HCT116 (cell line): ENCODE measurements around the gene AFAP1L2. TPM values are rescaled to one million over a fixed set of nuclear protein-coding genes. Genes with fewer than 3 reads are reported as not detected.

ENCODE experiments used
- ATAC-seq: fragments of 200-7000 bp; cut with Tn5 transposase; 2 replicates; pipeline ENCODE4 v1.9.1; 2020; ENCODE audit warnings: mild to moderate bottlenecking, moderate library complexity
- BruUV-seq: library from RNA; stranded (reverse); fragments of 400-500 nt; replicated peaks from 2 replicates; lab custom pipeline; 2021; lab: Mats Ljungman, UMichigan
- CTCF ChIA-PET: fragments of 300-600 bp; sonication (Branson Sonifier 250); formaldehyde crosslinking; loops from one replicate; lab custom pipeline; 2021; ENCODE audit warnings: antibody characterized with exemption; lab: Charles Lee
- POLR2A ChIA-PET: fragments of 300-600, 350-600 bp; sonication (Branson Sonifier 250); formaldehyde crosslinking; loops from one replicate; lab custom pipeline; 2021; ENCODE audit warnings: antibody characterized with exemption; lab: Charles Lee
- RAD21 ChIA-PET, 2 experiments: fragments of 300-600 bp; sonication (Branson Sonifier 250); formaldehyde crosslinking; loops; one replicate each; lab custom pipeline; 2023; ENCODE audit warnings: low total read pairs in 2 of 2; ENCODE audit not compliant: uncharacterized antibody in 2 of 2, unreplicated experiment in 2 of 2, low non-redundant PET in 1 of 2; lab: Charles Lee
- DNase-seq: peaks from one replicate; pipeline ENCODE4 v3.0.0-alpha.2; 2010; ENCODE audit warnings: low read depth, low spot score
- H2AFZ ChIP-seq: fragments of 200-600 bp; shearing (Covaris generic), sonication (generic); 2 replicates; pipeline ENCODE4 v1.6.1; 2017; ENCODE audit warnings: low read depth, mixed run types, mixed read lengths, antibody characterized with exemption, low read length; ENCODE audit not compliant: poor library complexity, severe bottlenecking
- H3K27ac ChIP-seq: 2 replicates; pipeline ENCODE4 v1.5.1; 2012; ENCODE audit warnings: low read depth, low read length
- H3K27me3 ChIP-seq: fragments of 200-600 bp; sonication (generic); 2 replicates; pipeline ENCODE4 v1.6.1; 2016; ENCODE audit warnings: mixed run types, low read length, mixed read lengths; ENCODE audit not compliant: insufficient read depth
- H3K36me3 ChIP-seq, 2 experiments: fragments of 200-500 bp in 1 of 2; fragments of 200-600 bp in 1 of 2; sonication (Bioruptor generic) in 1 of 2; sonication (generic) in 1 of 2; 2 replicates each; pipeline versions ENCODE4 v1.5.1 to v1.6.1; 2014 to 2016; ENCODE audit warnings: low read length in 2 of 2, inconsistent platforms in 1 of 2, mixed read lengths in 1 of 2, mixed run types in 1 of 2; ENCODE audit not compliant: insufficient read depth in 2 of 2, control insufficient read depth in 1 of 2
- H3K4me1 ChIP-seq, 2 experiments: fragments of 200-600 bp in 1 of 2; sonication (generic) in 1 of 2; 2 replicates each; pipeline versions ENCODE4 v1.5.1 to v1.6.1; 2012 to 2017; ENCODE audit warnings: low read length in 2 of 2, inconsistent platforms in 1 of 2, mild to moderate bottlenecking in 1 of 2, mixed read lengths in 1 of 2, mixed run types in 1 of 2, moderate library complexity in 1 of 2; ENCODE audit not compliant: insufficient read depth in 2 of 2, control insufficient read depth in 1 of 2
- H3K4me2 ChIP-seq: fragments of 200-600 bp; sonication (generic); 2 replicates; pipeline ENCODE4 v1.6.1; 2017; ENCODE audit warnings: mixed run types, low read length, mixed read lengths
- H3K4me3 ChIP-seq, 2 experiments: fragments of 200-600 bp in 1 of 2; sonication (generic) in 1 of 2; replicated peaks in 1 of 2; 2 replicates each; pipeline ENCODE4 v1.5.1; 2011 to 2016; ENCODE audit warnings: low read length in 2 of 2, control low read depth in 1 of 2, low read depth in 1 of 2, mild to moderate bottlenecking in 1 of 2, mixed read lengths in 1 of 2, mixed run types in 1 of 2
- H3K79me2 ChIP-seq: fragments of 200-600 bp; sonication (generic); 2 replicates; pipeline ENCODE4 v1.6.1; 2017; ENCODE audit warnings: mild to moderate bottlenecking, mixed run types, low read length, moderate library complexity, mixed read lengths; ENCODE audit not compliant: insufficient read depth
- H3K9ac ChIP-seq: fragments of 200-600 bp; sonication (generic); 2 replicates; pipeline ENCODE4 v1.6.1; 2016; ENCODE audit warnings: low read length, mixed read lengths
- H3K9me2 ChIP-seq: fragments of 200-600 bp; sonication (generic), shearing (Covaris generic); 2 replicates; pipeline ENCODE4 v1.6.1; 2017; ENCODE audit warnings: mixed run types, mild to moderate bottlenecking, moderate library complexity; ENCODE audit not compliant: insufficient read depth
- H3K9me3 ChIP-seq, 2 experiments: fragments of 200-500 bp in 1 of 2; fragments of 200-600 bp in 1 of 2; sonication (Bioruptor generic) in 1 of 2; sonication (generic) in 1 of 2; 2 replicates each; pipeline ENCODE4 v1.6.1; 2014 to 2017; ENCODE audit warnings: low read length in 2 of 2, mixed read lengths in 2 of 2, inconsistent platforms in 1 of 2, low read depth in 1 of 2, mild to moderate bottlenecking in 1 of 2, mixed run types in 1 of 2, moderate library complexity in 1 of 2; ENCODE audit not compliant: control insufficient read depth in 1 of 2, insufficient read depth in 1 of 2
- H4K20me1 ChIP-seq: fragments of 200-600 bp; sonication (generic), shearing (Covaris generic); 2 replicates; pipeline ENCODE4 v1.6.1; 2017; ENCODE audit warnings: mixed run types, mild to moderate bottlenecking, moderate library complexity; ENCODE audit not compliant: insufficient read depth
- CBX3 ChIP-seq: IDR thresholded peaks from 2 replicates; pipeline ENCODE4 v1.6.1; 2012; ENCODE audit warnings: low read depth
- CEBPB ChIP-seq: IDR thresholded peaks from 2 replicates; pipeline ENCODE4 v1.6.1; 2012; ENCODE audit warnings: low read depth
- CTCF ChIP-seq, 3 experiments: fragments of 200-600 bp in 1 of 3; sonication (generic) in 1 of 3; IDR thresholded peaks in 2 of 3; conservative IDR thresholded peaks in 1 of 3; 2 replicates each; pipeline ENCODE4 v1.5.1; 2012 to 2017; ENCODE audit warnings: low read depth in 2 of 3, low read length in 2 of 3, antibody characterized with exemption in 1 of 3, borderline replicate concordance in 1 of 3, control low read depth in 1 of 3, mild to moderate bottlenecking in 1 of 3, mixed read lengths in 1 of 3, mixed run types in 1 of 3, moderate library complexity in 1 of 3; ENCODE audit not compliant: insufficient read depth in 1 of 3
- ELF1 ChIP-seq: IDR thresholded peaks from 2 replicates; pipeline ENCODE4 v1.6.1; 2012; ENCODE audit warnings: low read depth, borderline replicate concordance
- EZH2 ChIP-seq: fragments of 200-600 bp; sonication (generic); IDR thresholded peaks from 2 replicates; pipeline ENCODE4 v1.6.1; 2017; ENCODE audit warnings: antibody characterized with exemption, mixed run types
- EZH2phosphoT487 ChIP-seq: fragments of 200-600 bp; IDR thresholded peaks from 2 replicates; pipeline ENCODE4 v1.6.1; 2018; ENCODE audit warnings: antibody characterized with exemption, borderline replicate concordance
- MAX ChIP-seq: IDR thresholded peaks from 2 replicates; pipeline ENCODE4 v1.6.1; 2012
- POLR2A ChIP-seq: IDR thresholded peaks from 2 replicates; pipeline ENCODE4 v1.7.0; 2011; ENCODE audit warnings: borderline replicate concordance; ENCODE audit not compliant: insufficient read depth, insufficient read length; ENCODE audit errors: extremely low read depth
- POLR2AphosphoS5 ChIP-seq: IDR thresholded peaks from 2 replicates; pipeline ENCODE4 v1.6.1; 2011; ENCODE audit warnings: mild to moderate bottlenecking, low read depth, low read length, moderate library complexity
- RAD21 ChIP-seq: IDR thresholded peaks from 2 replicates; pipeline ENCODE4 v1.6.1; 2012; ENCODE audit warnings: low read depth, mild to moderate bottlenecking
- SIN3A ChIP-seq: IDR thresholded peaks from 2 replicates; pipeline ENCODE4 v1.6.1; 2012; ENCODE audit warnings: low read depth
- SP1 ChIP-seq: IDR thresholded peaks from 2 replicates; pipeline ENCODE4 v1.6.1; 2012; ENCODE audit warnings: low read depth
- SRF ChIP-seq: IDR thresholded peaks from 2 replicates; pipeline ENCODE4 v1.6.1; 2012; ENCODE audit warnings: low read depth
- TCF7L2 ChIP-seq: IDR thresholded peaks from 2 replicates; pipeline ENCODE4 v1.7.0; 2011; ENCODE audit warnings: borderline replicate concordance, inconsistent platforms; ENCODE audit not compliant: insufficient read depth, insufficient read length; ENCODE audit errors: extremely low read depth
- ZFX ChIP-seq: fragments of 450-650 bp; IDR thresholded peaks from 2 replicates; pipeline ENCODE4 v1.6.1; 2017
- intact Hi-C: fragments of 100-400 bp; cut with micrococcal nuclease; formaldehyde crosslinking; loops from 2 replicates; pipeline ENCODE4 v1.10.0; 2022
- total RNA-seq: library from RNA; stranded (reverse); gene quantifications from one replicate; pipeline ENCODE4 v1.2.1, GENCODE V29; 2021; ENCODE audit not compliant: unreplicated experiment
- TF ChIP-seq, protein P1 (sequence below): IDR thresholded peaks from 2 replicates; pipeline ENCODE4 v1.6.1; 2011; ENCODE audit warnings: mild to moderate bottlenecking, low read length, moderate library complexity; ENCODE audit not compliant: insufficient replicate concordance; ENCODE audit errors: extremely low read depth

The AFAP1L2 gene
- total RNA-seq, 1 experiment from 2014 or later: 0.93 TPM

DNA sequence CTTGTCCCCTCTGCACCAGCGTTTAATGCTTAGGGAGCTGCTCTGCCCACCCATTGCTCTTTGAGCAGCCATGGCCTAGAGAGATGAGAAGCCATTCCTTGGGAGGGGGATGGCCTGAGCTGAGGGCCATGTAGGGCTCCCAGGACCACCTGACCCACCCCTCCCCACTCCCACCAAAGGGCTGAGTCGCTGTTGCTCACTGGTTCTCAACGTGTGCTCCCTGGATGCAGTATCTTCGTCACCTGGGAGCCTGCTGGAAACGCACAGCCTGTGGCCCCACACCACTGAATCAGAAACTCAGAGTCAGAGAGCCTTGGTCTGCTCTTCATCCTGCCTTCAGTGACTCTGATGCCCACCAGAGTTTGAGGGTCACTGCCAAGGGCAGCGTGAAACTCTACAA is 128.2 kb downstream of the AFAP1L2 start:
- H3K27me3 ChIP-seq: peaks cover 12% of the 10 kb centered on the region
- ChIA-PET CTCF (no interaction called here), POLR2A (no interaction called here), RAD21 (interaction anchor here in 1 of 2 experiments (0.6 kb wide), 1 partner anchor 323 kb away, joined by 3 read pairs; no protein-coding TSS in a partner anchor)
- H3K4me3 ChIP-seq: no peak overlapping the region
- no peak overlapping the region for H2AFZ ChIP-seq
- no peaks in the 10 kb centered on the region for H3K79me2 ChIP-seq
- H3K9ac ChIP-seq: no peak overlapping the region
- no peak for ATAC-seq
- H3K9me2 ChIP-seq: no peaks in the 10 kb centered on the region
- TF ChIP-seq SP1: no peak
- TF ChIP-seq SRF: no peak
- no peak for TF ChIP-seq EZH2phosphoT487
- TF ChIP-seq ZFX: no peak
- TF ChIP-seq CBX3: no peak
- TF ChIP-seq CTCF (IDR thresholded peaks at IDR 0.05 in 2 of 3, conservative IDR thresholded peaks at IDR 0.05 in 1 of 3; ENCODE audit: borderline replicate concordance in 1 of 3, insufficient read depth in 1 of 3, low read depth in 2 of 3, low read length in 2 of 3): no peak
- TF ChIP-seq MAX: no peak
- no peak for TF ChIP-seq POLR2A
- TF ChIP-seq ELF1: no peak
- no peak for TF ChIP-seq RAD21
- TF ChIP-seq, protein P1, sequence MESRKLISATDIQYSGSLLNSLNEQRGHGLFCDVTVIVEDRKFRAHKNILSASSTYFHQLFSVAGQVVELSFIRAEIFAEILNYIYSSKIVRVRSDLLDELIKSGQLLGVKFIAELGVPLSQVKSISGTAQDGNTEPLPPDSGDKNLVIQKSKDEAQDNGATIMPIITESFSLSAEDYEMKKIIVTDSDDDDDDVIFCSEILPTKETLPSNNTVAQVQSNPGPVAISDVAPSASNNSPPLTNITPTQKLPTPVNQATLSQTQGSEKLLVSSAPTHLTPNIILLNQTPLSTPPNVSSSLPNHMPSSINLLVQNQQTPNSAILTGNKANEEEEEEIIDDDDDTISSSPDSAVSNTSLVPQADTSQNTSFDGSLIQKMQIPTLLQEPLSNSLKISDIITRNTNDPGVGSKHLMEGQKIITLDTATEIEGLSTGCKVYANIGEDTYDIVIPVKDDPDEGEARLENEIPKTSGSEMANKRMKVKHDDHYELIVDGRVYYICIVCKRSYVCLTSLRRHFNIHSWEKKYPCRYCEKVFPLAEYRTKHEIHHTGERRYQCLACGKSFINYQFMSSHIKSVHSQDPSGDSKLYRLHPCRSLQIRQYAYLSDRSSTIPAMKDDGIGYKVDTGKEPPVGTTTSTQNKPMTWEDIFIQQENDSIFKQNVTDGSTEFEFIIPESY: no peak
- no peak for TF ChIP-seq CEBPB
- TF ChIP-seq POLR2AphosphoS5: no peak
- no peak for TF ChIP-seq SIN3A
- TF ChIP-seq TCF7L2: no peak
- TF ChIP-seq EZH2: no peak
- peaks cover 10 to 12% of the 10 kb centered on the region in 2 experiments for H3K4me1 ChIP-seq
- intact Hi-C loops: no loop called here
- no peaks in the 10 kb centered on the region for H4K20me1 ChIP-seq
- H3K27ac ChIP-seq: no peak overlapping the region
- DNase-seq: no peak
- BruUV-seq: no TSS peak
- no peaks in the 10 kb centered on the region for H3K9me3 ChIP-seq
- H3K36me3 ChIP-seq: no peaks in the 10 kb centered on the region
- no peak overlapping the region for H3K4me2 ChIP-seq
